Measurements from ENCODE around the gene MRPL9.

Gene MRPL9

DNA sequence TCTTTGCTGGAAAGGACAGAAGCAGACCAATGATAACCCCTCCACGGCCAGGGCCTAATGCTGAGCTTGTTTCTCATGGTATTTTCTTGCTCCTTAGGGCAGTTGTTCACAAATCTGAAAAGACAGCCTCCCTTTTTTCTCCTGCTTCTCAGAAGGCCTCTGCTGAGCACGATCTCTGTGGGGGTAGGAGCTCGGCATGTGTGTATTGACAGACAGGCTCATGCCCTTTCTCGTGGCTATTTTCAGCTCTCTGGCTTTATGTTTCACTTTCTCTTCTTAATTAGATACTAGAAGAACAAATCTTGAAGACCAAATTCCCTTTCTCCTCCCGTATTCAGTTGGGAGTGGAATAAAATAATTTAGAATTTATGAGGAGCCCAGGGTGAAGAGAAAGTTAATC is 42.7 kb downstream of the MRPL9 start:
- H3K4me3 ChIP-seq (ENCODE audit: low read length): no peak overlapping the region
- peaks cover 38% of the 10 kb centered on the region for H3K4me1 ChIP-seq (ENCODE audit: insufficient read depth, low read length)
- no peaks in the 10 kb centered on the region for H3K36me3 ChIP-seq (ENCODE audit: insufficient read depth, low read length)
- H3K27me3 ChIP-seq (ENCODE audit: insufficient read depth, low read length): peaks cover 25% of the 10 kb centered on the region
- no peak overlapping the region for H2AFZ ChIP-seq (ENCODE audit: low read depth, low read length)
- no peaks in the 10 kb centered on the region for H3K9me3 ChIP-seq (ENCODE audit: low read length)

DNA sequence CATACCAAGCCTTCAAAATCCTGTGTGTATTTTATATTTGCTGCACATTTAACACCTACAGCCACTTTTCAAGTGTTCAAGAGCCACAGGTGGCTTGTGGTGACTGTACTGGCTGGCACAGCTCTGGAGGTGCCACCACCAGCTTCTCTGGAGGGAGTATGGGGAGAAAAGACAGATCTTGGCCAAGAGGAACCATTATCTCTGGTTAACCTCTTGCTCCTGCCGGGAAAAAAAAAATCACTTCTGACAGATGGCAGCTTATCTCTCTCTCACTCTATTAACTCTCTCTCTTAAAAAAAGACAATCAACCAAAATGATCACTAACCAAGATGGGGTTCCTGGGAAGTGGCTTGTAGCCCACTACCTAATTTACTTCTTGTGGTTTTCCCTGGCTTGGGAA is 43.2 kb downstream of the MRPL9 start:
- H3K36me3 ChIP-seq (ENCODE audit: insufficient read depth, low read length): no peaks in the 10 kb centered on the region
- H3K9me3 ChIP-seq (ENCODE audit: low read length): no peaks in the 10 kb centered on the region
- peaks cover 25% of the 10 kb centered on the region for H3K27me3 ChIP-seq (ENCODE audit: insufficient read depth, low read length)
- no peak overlapping the region for H3K4me3 ChIP-seq (ENCODE audit: low read length)
- peaks cover 42% of the 10 kb centered on the region for H3K4me1 ChIP-seq (ENCODE audit: insufficient read depth, low read length)
- H2AFZ ChIP-seq (ENCODE audit: low read depth, low read length): no peak overlapping the region

DNA sequence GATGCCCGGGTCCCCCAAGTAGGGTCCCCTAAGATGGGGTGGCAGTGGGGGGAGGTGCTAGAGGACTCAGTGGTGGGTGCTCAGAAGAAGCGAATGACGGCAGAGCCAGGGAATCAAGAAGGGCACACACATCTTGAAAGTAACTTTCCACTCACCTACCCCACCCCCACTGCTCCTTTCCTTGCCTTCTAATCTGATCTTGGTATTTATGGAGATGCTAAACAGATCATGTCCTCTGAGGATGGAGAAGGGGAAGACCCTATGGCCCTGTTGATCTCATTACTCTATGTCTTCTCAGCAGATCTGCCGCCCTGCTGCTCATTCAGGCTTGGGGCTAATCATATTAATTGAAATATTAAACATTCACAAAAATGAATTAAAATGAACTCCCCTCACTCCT is 44.6 kb downstream of the MRPL9 start:
- Histone ChIP-seq H3K4me3 (ENCODE audit: low read length) (no peak overlapping the region), H3K36me3 (ENCODE audit: insufficient read depth, low read length) (no peaks in the 10 kb centered on the region), H3K27me3 (ENCODE audit: insufficient read depth, low read length) (peaks cover 18% of the 10 kb centered on the region), H3K9me3 (ENCODE audit: low read length) (no peaks in the 10 kb centered on the region), H3K4me1 (ENCODE audit: insufficient read depth, low read length) (peaks cover 51% of the 10 kb centered on the region), H2AFZ (ENCODE audit: low read depth, low read length) (no peak overlapping the region)

DNA sequence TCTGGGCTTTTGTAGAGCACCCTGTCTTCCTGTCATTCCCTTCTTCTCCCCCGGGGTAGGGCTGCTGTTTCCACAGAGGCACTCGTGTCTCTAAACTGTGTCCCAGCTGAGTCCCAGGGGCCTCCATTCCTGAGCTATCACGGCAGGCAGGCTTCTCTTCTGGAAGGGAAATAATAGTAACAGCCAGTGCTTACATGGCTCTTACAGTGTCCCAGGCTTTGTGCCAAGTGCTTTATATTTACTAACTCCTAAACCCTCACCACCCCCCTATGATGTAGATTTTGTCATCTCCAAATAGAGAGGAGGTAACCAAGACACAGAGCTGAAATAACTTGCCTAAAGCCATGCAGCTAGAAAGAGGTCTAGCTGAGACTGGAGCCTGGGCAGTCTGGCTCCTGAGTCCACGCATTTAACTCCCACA is 45.3 kb downstream of the MRPL9 start:
- Histone ChIP-seq H3K9me3 (ENCODE audit: low read length) (no peaks in the 10 kb centered on the region), H2AFZ (ENCODE audit: low read depth, low read length) (no peak overlapping the region), H3K36me3 (ENCODE audit: insufficient read depth, low read length) (no peaks in the 10 kb centered on the region), H3K27me3 (ENCODE audit: insufficient read depth, low read length) (peaks cover 18% of the 10 kb centered on the region), H3K4me1 (ENCODE audit: insufficient read depth, low read length) (peaks cover 51% of the 10 kb centered on the region), H3K4me3 (ENCODE audit: low read length) (no peak overlapping the region)

DNA sequence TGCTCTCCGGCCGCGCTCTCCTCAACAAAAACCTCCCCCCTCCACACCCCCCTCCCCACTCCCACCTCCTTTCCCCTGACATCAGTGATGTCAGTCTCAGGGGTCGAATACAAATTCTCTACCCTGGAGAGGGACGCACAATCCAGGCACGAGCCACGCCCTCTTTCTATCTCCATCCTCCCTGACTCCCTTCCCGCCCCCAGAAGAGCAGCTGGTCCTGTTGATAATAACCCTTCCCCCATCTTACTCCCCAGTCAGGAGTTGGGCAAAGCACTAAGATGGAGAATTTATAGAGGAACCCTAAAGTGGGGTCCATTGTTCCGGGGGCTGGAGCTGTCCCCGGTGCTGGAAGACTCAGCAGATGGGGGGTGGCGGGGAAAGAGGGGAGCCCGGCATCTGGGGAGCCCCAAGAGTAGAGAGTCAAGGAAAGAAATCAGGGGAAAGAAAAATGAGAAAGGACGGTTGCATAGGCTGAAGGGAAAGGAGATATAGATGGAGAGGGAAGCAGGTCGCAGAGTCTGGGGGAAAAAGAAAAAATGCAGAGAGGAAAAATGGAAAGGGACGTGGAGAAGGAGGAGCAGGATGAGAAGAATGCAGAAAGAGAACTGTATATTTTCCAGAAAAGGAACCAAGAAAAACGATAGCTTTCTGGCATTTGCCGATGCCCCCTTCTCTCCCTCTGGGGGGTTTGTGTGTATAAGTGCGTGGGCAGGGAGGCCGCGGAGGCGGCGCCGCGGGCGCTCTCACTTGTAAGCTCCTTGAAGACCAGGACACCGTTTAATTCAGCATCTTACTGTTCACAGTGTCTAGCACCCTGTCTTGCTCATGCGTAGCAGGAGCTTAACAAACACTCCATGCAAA is 46.3 kb downstream of the MRPL9 start, which contains the start of gene CELF3:
TSS of gene CELF3 (minus strand) at position 33 of the 861 bp plus-strand sequence. CDS start 783 bp downstream, outside the sequence.
- H3K4me3 ChIP-seq (ENCODE audit: low read length): peak within 1 kb of the TSS; percentile 51

DNA sequence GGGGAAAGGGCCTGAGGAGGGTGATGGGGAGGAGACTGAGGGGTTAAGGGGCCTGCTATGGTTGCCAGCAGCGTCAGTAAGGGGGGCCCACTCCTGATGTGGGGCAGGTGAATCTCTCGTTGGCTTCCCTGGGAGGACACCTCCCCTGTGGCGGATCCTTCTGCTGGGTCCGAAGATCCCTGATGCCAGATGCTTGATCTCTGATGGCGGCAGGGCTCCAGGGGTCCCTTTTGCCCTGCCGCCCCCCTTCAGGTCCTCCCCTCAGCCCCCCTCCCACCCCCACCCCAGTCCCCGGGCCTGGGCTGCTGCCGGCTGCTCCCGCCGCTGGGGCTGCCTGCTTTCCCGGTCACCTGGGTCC is 46.9 kb downstream of the MRPL9 start:
- Histone ChIP-seq H3K4me1 (ENCODE audit: insufficient read depth, low read length) (peaks cover 54% of the 10 kb centered on the region), H3K27me3 (ENCODE audit: insufficient read depth, low read length) (peaks cover 9% of the 10 kb centered on the region), H3K36me3 (ENCODE audit: insufficient read depth, low read length) (no peaks in the 10 kb centered on the region), H3K9me3 (ENCODE audit: low read length) (no peaks in the 10 kb centered on the region), H2AFZ (ENCODE audit: low read depth, low read length) (no peak overlapping the region), H3K4me3 (ENCODE audit: low read length) (peak overlapping the region; percentile 51)

More for the DNA sequence above, 46.3 kb downstream of the MRPL9 start, which contains the start of gene CELF3:
- H3K4me1 ChIP-seq (ENCODE audit: insufficient read depth, low read length): peaks cover 54% of the 10 kb centered on the region
- no peaks in the 10 kb centered on the region for H3K9me3 ChIP-seq (ENCODE audit: low read length)
- H2AFZ ChIP-seq (ENCODE audit: low read depth, low read length): peak within 1 kb of the TSS; percentile 21
- H3K36me3 ChIP-seq (ENCODE audit: insufficient read depth, low read length): no peaks in the 10 kb centered on the region
- peaks cover 12% of the 10 kb centered on the region for H3K27me3 ChIP-seq (ENCODE audit: insufficient read depth, low read length)

DNA sequence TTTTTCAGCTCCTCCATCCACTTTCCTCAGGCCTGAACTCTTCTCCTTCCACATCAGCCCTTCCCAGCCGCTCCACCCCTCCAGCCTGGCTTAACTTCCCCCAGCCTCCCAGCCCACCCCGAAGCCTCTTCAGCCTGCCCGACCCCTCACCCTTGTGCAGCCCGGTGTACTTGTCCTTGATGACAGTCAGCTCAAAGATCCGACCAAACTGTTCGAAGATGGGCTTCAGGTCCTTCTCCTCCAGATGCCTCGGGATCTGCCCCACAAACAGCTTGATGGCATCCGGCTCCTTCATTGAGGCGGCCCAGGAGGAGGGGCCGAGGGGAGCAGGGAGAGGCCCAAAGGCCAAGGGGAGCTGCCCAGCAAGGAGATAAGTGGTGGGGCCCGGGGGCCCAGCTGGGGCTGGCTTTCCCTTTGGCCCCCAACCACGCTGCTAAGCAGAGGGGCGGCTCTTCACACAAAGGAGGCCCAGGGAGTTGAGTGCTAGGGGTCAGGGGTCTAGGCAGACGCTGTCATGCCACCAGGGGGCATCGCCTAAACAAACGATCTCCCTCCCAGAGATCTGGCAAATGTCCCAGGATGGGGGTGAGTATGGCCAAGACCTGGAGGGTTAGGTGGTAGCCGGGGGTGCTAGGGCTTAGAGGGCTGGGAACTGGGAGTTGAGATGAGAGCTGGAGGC is 47.4 kb downstream of the MRPL9 start:
- Histone ChIP-seq H3K36me3 (ENCODE audit: insufficient read depth, low read length) (no peaks in the 10 kb centered on the region), H3K9me3 (ENCODE audit: low read length) (no peaks in the 10 kb centered on the region), H2AFZ (ENCODE audit: low read depth, low read length) (no peak overlapping the region), H3K4me3 (ENCODE audit: low read length) (peak overlapping the region; percentile 51), H3K4me1 (ENCODE audit: insufficient read depth, low read length) (peaks cover 56% of the 10 kb centered on the region), H3K27me3 (ENCODE audit: insufficient read depth, low read length) (peaks cover 9% of the 10 kb centered on the region)

DNA sequence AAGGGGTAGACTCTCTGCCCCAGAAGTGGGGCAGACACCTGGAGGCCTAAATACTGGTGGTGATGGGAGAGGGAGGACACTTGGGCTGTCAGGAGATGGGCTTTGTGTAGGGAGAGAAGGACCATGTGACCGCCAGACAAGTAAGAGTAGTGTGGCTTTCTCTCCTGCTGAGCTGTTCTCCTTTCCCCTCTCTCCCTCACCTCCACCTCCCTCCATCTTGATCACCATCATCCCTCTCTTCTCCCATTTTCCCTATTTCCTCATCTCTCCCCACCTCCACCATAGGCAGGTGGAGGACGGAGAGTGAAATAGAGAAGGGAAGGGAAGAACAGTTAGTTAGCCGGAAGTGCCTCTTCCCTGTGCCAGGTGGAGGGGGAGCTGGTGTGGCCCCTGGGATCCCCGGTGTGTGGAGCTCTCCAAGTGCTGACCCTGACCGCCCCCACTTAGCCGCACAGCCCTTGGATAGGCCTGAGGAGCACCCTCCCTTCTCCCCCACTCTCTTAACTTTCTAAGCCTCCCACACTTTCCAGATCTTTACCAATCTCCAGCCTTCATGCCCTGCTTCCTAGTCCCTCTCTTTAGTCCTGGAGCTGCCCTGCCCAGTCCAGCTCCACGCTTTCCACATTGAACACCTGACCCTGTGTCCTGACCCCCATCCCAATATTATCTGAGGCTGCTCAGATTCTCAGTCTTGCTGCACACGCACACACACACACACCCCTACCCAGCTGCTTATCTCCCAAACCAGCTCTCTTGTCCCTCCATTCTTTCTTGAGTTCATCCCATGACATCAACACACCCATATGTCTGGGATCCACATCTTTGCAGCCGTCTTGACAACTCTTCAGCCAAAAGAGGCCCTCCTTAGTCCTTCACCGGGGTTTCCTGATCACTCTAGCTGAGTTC is 48.2 kb downstream of the MRPL9 start:
- Histone ChIP-seq H3K9me3 (ENCODE audit: low read length) (no peaks in the 10 kb centered on the region), H3K36me3 (ENCODE audit: insufficient read depth, low read length) (no peaks in the 10 kb centered on the region), H3K4me1 (ENCODE audit: insufficient read depth, low read length) (peaks cover 53% of the 10 kb centered on the region), H3K4me3 (ENCODE audit: low read length) (peak overlapping the region; percentile 51), H2AFZ (ENCODE audit: low read depth, low read length) (no peak overlapping the region), H3K27me3 (ENCODE audit: insufficient read depth, low read length) (peaks cover 9% of the 10 kb centered on the region)

DNA sequence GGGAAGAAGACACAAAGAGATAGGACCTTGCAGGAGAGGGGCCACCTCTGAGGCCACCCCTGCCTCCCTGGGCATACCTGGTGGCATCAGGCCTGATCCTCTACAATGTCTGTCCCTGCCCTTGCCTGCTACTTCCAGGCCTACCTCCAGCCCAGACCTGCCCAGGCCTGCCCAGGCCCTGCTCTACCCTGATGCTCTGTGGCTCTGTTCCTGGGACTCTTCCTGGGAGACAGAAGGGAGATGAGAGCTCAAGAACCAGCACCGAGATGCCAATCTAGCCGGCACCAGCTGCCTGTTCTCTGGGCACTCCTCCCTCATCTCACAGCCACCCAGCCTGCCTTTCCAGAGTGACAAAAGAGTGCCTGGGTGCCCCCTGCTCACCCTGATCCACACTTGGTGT is 49.4 kb downstream of the MRPL9 start:
- Histone ChIP-seq H3K27me3 (ENCODE audit: insufficient read depth, low read length) (peaks cover 8% of the 10 kb centered on the region), H3K4me1 (ENCODE audit: insufficient read depth, low read length) (peaks cover 64% of the 10 kb centered on the region), H3K9me3 (ENCODE audit: low read length) (no peaks in the 10 kb centered on the region), H3K36me3 (ENCODE audit: insufficient read depth, low read length) (no peaks in the 10 kb centered on the region), H3K4me3 (ENCODE audit: low read length) (no peak overlapping the region), H2AFZ (ENCODE audit: low read depth, low read length) (no peak overlapping the region)

DNA sequence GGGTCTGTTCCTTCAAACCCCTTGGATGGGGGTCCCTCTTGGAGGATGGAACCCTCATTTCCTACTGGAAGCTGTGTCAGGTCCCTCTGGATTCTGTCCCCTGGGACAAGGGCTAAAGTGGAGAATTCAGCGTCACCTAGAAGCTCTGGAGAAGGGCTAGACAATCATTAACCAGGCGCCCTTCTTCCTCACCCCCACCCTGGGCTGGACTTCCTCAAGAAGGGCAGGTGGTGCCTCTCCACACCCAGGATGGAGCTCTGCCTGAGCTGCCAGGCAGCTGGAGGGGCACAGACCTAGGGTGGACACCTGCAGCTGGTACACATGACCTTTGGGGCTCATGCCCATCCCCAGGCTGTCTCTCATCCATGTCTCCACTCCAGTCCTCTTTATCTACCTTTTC is 50.3 kb downstream of the MRPL9 start:
- H3K4me3 ChIP-seq (ENCODE audit: low read length): no peak overlapping the region
- no peaks in the 10 kb centered on the region for H3K36me3 ChIP-seq (ENCODE audit: insufficient read depth, low read length)
- H3K9me3 ChIP-seq (ENCODE audit: low read length): no peaks in the 10 kb centered on the region
- H2AFZ ChIP-seq (ENCODE audit: low read depth, low read length): no peak overlapping the region
- peaks cover 72% of the 10 kb centered on the region for H3K4me1 ChIP-seq (ENCODE audit: insufficient read depth, low read length)
- H3K27me3 ChIP-seq (ENCODE audit: insufficient read depth, low read length): peaks cover under 1% of the 10 kb centered on the region

DNA sequence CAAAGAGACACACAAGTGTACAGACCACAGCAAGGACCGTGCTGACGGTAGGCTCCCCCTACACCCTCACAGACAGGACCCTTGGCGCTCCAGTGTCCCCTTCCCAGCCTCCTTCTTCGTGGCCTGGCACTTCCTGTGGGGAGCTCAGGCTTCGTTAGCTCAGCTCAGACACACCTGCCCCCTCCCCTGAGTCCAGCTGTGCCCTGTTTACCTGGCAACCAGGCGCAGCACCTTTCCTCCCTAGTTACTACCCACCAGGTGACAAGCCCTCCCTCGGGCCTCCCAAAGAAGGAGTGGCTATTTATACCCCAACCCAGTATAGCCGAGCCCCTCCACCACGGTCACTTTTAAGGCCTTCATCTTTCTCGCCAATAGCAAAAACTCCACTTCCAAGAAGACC is 51.3 kb downstream of the MRPL9 start:
- Histone ChIP-seq H3K27me3 (ENCODE audit: insufficient read depth, low read length) (no peaks in the 10 kb centered on the region), H3K9me3 (ENCODE audit: low read length) (no peaks in the 10 kb centered on the region), H2AFZ (ENCODE audit: low read depth, low read length) (no peak overlapping the region), H3K4me1 (ENCODE audit: insufficient read depth, low read length) (peaks cover 66% of the 10 kb centered on the region), H3K4me3 (ENCODE audit: low read length) (no peak overlapping the region), H3K36me3 (ENCODE audit: insufficient read depth, low read length) (no peaks in the 10 kb centered on the region)

DNA sequence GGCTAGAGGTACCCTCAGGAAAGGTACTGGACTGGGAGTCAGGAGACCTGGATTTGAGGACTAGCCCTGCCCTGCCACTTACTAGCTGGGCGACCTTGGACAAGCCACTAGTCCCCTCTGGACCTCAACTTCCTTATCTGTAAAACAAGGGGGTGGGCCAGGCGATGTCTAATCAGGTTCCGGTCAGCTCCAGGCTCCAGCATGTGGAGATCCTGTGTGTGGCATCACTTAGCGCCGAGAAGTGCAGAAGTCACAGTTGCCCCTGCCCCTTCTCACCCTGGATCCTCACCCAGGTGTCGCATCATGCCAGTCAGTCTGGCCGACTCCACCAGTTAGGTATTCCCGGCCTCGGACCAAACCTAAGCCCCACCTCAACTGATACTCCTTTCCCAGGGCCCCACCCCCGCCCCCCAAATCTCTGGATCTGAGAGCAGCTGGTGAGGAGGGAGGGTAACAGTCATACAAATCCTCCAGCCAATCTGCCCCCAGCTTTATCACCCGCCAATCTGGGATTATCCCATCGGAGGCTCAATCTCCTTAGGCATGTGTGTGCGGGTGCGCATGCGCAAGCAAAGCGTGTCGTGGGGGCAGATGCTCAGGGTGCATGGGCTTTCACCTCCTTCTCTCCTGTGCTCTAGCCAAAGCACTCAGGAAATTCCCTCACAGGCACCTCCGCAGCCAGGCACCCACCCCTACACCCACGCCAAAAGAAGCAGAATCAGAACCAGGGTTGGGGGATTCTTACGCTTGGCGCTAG is 52.1 kb downstream of the MRPL9 start:
- no peak overlapping the region for H3K4me3 ChIP-seq (ENCODE audit: low read length)
- H3K27me3 ChIP-seq (ENCODE audit: insufficient read depth, low read length): no peaks in the 10 kb centered on the region
- peaks cover 64% of the 10 kb centered on the region for H3K4me1 ChIP-seq (ENCODE audit: insufficient read depth, low read length)
- H2AFZ ChIP-seq (ENCODE audit: low read depth, low read length): no peak overlapping the region
- no peaks in the 10 kb centered on the region for H3K9me3 ChIP-seq (ENCODE audit: low read length)
- no peaks in the 10 kb centered on the region for H3K36me3 ChIP-seq (ENCODE audit: insufficient read depth, low read length)
